Neuronal stem cell (in vitro differentiated cells): ENCODE data around the gene GALR1.

ENCODE experiments used
- DNase-seq: peaks from one replicate; pipeline ENCODE4 v3.0.0-alpha.2; 2013; ENCODE audit warnings: low spot score
- H2AFZ ChIP-seq: one replicate; pipeline ENCODE4 v1.6.1; 2013; ENCODE audit warnings: mild to moderate bottlenecking, low read length, inconsistent platforms
- H2AK5ac ChIP-seq: 2 replicates; pipeline ENCODE4 v1.6.1; 2013; ENCODE audit warnings: low read depth, mild to moderate bottlenecking, inconsistent platforms, low read length, moderate library complexity, mixed read lengths
- H2BK120ac ChIP-seq: 2 replicates; pipeline ENCODE4 v1.6.1; 2013; ENCODE audit warnings: low read depth, mild to moderate bottlenecking, inconsistent platforms, low read length, moderate library complexity, mixed read lengths
- H2BK12ac ChIP-seq: one replicate; pipeline ENCODE4 v1.6.1; 2013; ENCODE audit warnings: low read length, inconsistent platforms
- H2BK15ac ChIP-seq: 2 replicates; pipeline ENCODE4 v1.6.1; 2013; ENCODE audit warnings: mild to moderate bottlenecking, low read length, inconsistent platforms, mixed read lengths
- H2BK5ac ChIP-seq: one replicate; pipeline ENCODE4 v1.6.1; 2013; ENCODE audit warnings: inconsistent platforms, mild to moderate bottlenecking, low read length, moderate library complexity
- H3K14ac ChIP-seq: one replicate; pipeline ENCODE4 v1.6.1; 2013; ENCODE audit warnings: low read length, inconsistent platforms
- H3K18ac ChIP-seq: 2 replicates; pipeline ENCODE4 v1.6.1; 2013; ENCODE audit warnings: low read length, inconsistent platforms
- H3K23ac ChIP-seq: 2 replicates; pipeline ENCODE4 v1.6.1; 2013; ENCODE audit warnings: low read depth, mild to moderate bottlenecking, mixed read lengths, low read length, inconsistent platforms; ENCODE audit not compliant: poor library complexity
- H3K27ac ChIP-seq: replicated peaks from 3 replicates; pipeline ENCODE4 v1.5.1; 2013; ENCODE audit warnings: low read length, inconsistent platforms
- H3K27me3 ChIP-seq, 3 experiments: 2 replicates each; pipeline ENCODE4 v1.6.1; 2013; ENCODE audit warnings: low read length in 3 of 3, mild to moderate bottlenecking in 2 of 3, inconsistent platforms in 1 of 3, low read depth in 1 of 3, mixed read lengths in 1 of 3, moderate library complexity in 1 of 3; ENCODE audit not compliant: control insufficient read depth in 3 of 3, insufficient read depth in 3 of 3
- H3K36me3 ChIP-seq, 2 donors: replicated peaks in 1 of 2; 2 replicates each; pipeline ENCODE4 v1.6.1; 2013; ENCODE audit warnings: low read length in 2 of 2; ENCODE audit not compliant: control insufficient read depth in 2 of 2, insufficient read depth in 2 of 2
- H3K4ac ChIP-seq: 2 replicates; pipeline ENCODE4 v1.6.1; 2013; ENCODE audit warnings: inconsistent platforms, mild to moderate bottlenecking, low read length, moderate library complexity
- H3K4me1 ChIP-seq, 2 donors: 1 replicate in 1 of 2; 2 replicates in 1 of 2; pipeline ENCODE4 v1.6.1; 2013; ENCODE audit warnings: low read length in 2 of 2, low read depth in 1 of 2; ENCODE audit not compliant: control insufficient read depth in 2 of 2, insufficient read depth in 1 of 2
- H3K4me2 ChIP-seq: one replicate; pipeline ENCODE4 v1.6.1; 2013; ENCODE audit warnings: mild to moderate bottlenecking, low read length, inconsistent platforms; ENCODE audit not compliant: insufficient read depth, poor library complexity, severe bottlenecking
- H3K4me3 ChIP-seq, 2 donors: 2 replicates each; pipeline ENCODE4 v1.5.1; 2013; ENCODE audit warnings: low read length in 2 of 2, mild to moderate bottlenecking in 2 of 2, inconsistent platforms in 1 of 2, moderate library complexity in 1 of 2
- H3K79me1 ChIP-seq: one replicate; pipeline ENCODE4 v1.6.1; 2013; ENCODE audit warnings: low read depth, mild to moderate bottlenecking, inconsistent platforms, low read length, moderate library complexity
- H3K9ac ChIP-seq: one replicate; pipeline ENCODE4 v1.6.1; 2013; ENCODE audit warnings: mild to moderate bottlenecking, low read depth, low read length, inconsistent platforms; ENCODE audit not compliant: poor library complexity
- H3K9me3 ChIP-seq, 2 donors: replicated peaks in 1 of 2; 2 replicates each; pipeline versions ENCODE3 to v1.6.1; 2013; ENCODE audit warnings: low read length in 2 of 2, mild to moderate bottlenecking in 2 of 2, inconsistent platforms in 1 of 2, low read depth in 1 of 2, mixed read lengths in 1 of 2, moderate library complexity in 1 of 2; ENCODE audit not compliant: control insufficient read depth in 2 of 2, insufficient read depth in 1 of 2
- H4K8ac ChIP-seq: one replicate; pipeline ENCODE4 v1.6.1; 2013; ENCODE audit warnings: low read depth, mild to moderate bottlenecking, inconsistent platforms, low read length, moderate library complexity
- H4K91ac ChIP-seq: one replicate; pipeline ENCODE4 v1.6.1; 2013; ENCODE audit warnings: low read length, low read depth, mild to moderate bottlenecking, inconsistent platforms; ENCODE audit not compliant: poor library complexity
- WGBS, 2 donors: extraction: QIAGEN DNeasy Blood & Tissue Kit; methylation state at CpG; one replicate each; pipeline ENCODE4 v1.1.7; 2013; ENCODE audit warnings: missing lambda C conversion rate in 2 of 2, mixed read lengths in 1 of 2; ENCODE audit not compliant: insufficient read length in 2 of 2, insufficient replicate concordance in 1 of 2; ENCODE audit errors: extremely low coverage in 2 of 2; 5-methylcytosine and 5-hydroxymethylcytosine counted together

GALR1 gene

DNA sequence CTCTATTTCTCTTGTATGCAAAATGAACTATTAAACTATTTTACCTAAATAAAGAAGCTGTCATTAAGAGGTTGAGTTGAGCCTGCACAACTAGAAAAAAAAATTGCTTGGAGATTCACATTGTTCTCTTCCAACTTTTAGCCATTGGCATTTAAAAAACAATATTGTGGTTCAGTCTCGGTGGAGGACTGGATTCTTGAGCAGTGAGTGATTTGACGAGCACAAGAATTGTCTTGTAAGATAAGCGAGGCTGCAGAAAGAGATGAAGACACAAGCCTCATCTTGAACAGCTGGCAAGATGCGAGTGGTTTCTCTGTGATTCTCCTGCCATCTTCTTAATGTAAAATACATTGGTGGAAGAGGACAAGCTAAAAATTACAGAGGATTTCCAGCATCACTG, 67.0 kb downstream of the GALR1 start:
- no peak overlapping the region for H2BK12ac ChIP-seq
- no peak overlapping the region for H2BK5ac ChIP-seq
- DNase-seq, result no peak
- H3K9me3 ChIP-seq, result no peaks in the 10 kb centered on the region
- no peak overlapping the region for H3K4me3 ChIP-seq
- no peaks in the 10 kb centered on the region for H3K27me3 ChIP-seq
- H2AK5ac ChIP-seq, result no peak overlapping the region
- no peaks in the 10 kb centered on the region for H3K4me1 ChIP-seq
- H3K23ac ChIP-seq, result no peak overlapping the region
- no peak overlapping the region for H3K14ac ChIP-seq
- H4K91ac ChIP-seq, result no peak overlapping the region
- H3K4ac ChIP-seq, result no peak overlapping the region
- H3K9ac ChIP-seq, result no peak overlapping the region
- WGBS, 2 donors, result no CpG with 5 or more reads among the region's 4 CpGs
- H2BK120ac ChIP-seq, result no peak overlapping the region
- no peak overlapping the region for H3K27ac ChIP-seq
- no peaks in the 10 kb centered on the region for H3K79me1 ChIP-seq
- H3K4me2 ChIP-seq, result no peak overlapping the region
- no peak overlapping the region for H4K8ac ChIP-seq
- H2AFZ ChIP-seq, result no peak overlapping the region
- H3K36me3 ChIP-seq, result no peaks in the 10 kb centered on the region
- no peak overlapping the region for H2BK15ac ChIP-seq
- H3K18ac ChIP-seq, result no peak overlapping the region

GRCh38 chr18:77320971-77321559, 71.4 kb downstream of the GALR1 start:
- Histone ChIP-seq H3K18ac (no peak overlapping the region), H3K27me3 (no peaks in the 10 kb centered on the region), H4K8ac (no peak overlapping the region), H3K9ac (no peak overlapping the region), H2BK15ac (no peak overlapping the region), H2AFZ (no peak overlapping the region), H2BK5ac (no peak overlapping the region), H2AK5ac (no peak overlapping the region), H3K4ac (no peak overlapping the region), H3K36me3 (no peaks in the 10 kb centered on the region), H3K27ac (no peak overlapping the region), H3K23ac (no peak overlapping the region), H2BK12ac (no peak overlapping the region), H4K91ac (no peak overlapping the region), H3K9me3 (no peaks in the 10 kb centered on the region), H3K14ac (no peak overlapping the region), H3K4me3 (no peak overlapping the region), H2BK120ac (no peak overlapping the region), H3K79me1 (no peaks in the 10 kb centered on the region), H3K4me1 (no peaks in the 10 kb centered on the region), H3K4me2 (no peak overlapping the region)
- DNase-seq, result no peak
- WGBS, 2 donors, result no CpG with 5 or more reads among the region's 5 CpGs

DNA sequence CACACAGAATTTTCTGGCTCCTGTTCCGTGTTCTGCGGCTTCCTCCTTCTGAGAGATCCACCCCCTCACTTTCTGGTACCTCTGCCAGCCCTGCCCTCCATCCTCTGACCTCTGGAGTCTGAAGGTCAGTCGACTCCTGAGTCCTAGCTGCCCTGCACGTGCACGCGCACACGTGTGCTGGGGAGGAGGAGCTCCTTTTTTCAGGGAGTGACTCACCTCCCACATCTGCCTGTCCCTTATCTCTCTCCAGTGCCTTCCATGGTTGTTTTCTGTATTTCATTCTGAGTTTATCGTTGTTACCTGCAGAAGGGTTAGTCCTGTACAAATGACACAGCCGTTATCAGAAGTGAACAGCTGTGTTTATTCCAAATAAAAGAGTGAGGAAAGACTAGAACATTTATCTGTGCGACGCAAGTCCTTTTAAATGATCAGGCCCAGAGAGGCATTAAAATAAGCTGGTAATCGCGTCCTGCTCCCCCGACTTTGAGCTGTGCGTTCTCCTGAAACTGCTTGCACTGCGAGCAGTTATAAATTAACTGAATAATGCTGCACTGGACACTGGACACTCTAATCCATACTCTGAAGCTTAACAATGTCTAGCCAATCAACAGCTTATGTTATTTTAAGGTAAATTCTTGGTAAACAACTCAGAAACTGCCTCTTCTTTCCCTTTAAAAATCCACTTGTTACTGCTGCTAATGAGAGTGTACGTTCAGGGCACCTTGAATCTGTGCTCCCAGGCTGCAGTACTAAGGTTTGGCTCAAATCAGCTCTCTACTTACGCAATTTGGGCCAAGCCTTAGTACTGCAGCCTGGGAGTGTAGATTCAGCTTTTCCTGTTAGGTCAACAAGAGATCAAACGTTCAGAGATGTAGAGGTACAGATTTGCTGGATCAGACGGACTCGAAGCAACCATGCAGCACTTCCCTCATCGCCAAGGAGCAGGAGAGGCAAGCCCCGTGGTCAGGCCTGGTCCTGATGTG, 72.5 kb downstream of the GALR1 start:
- no peaks in the 10 kb centered on the region for H3K9me3 ChIP-seq
- no CpG with 5 or more reads among the region's 23 CpGs for WGBS, 2 donors
- no peak overlapping the region for H3K23ac ChIP-seq
- no peak overlapping the region for H4K91ac ChIP-seq
- H3K4me2 ChIP-seq, result no peak overlapping the region
- no peaks in the 10 kb centered on the region for H3K36me3 ChIP-seq
- no peak overlapping the region for H2AFZ ChIP-seq
- no peak overlapping the region for H3K4me3 ChIP-seq
- no peaks in the 10 kb centered on the region for H3K4me1 ChIP-seq
- no peak overlapping the region for H3K9ac ChIP-seq
- H3K14ac ChIP-seq, result no peak overlapping the region
- no peaks in the 10 kb centered on the region for H3K27me3 ChIP-seq
- no peak overlapping the region for H3K18ac ChIP-seq
- no peak overlapping the region for H3K4ac ChIP-seq
- no peaks in the 10 kb centered on the region for H3K79me1 ChIP-seq
- no peak for DNase-seq
- no peak overlapping the region for H4K8ac ChIP-seq
- no peak overlapping the region for H2BK5ac ChIP-seq
- H2BK12ac ChIP-seq, result peak overlapping the region; percentile 7
- H2BK15ac ChIP-seq, result no peak overlapping the region
- no peak overlapping the region for H3K27ac ChIP-seq
- H2AK5ac ChIP-seq, result no peak overlapping the region
- no peak overlapping the region for H2BK120ac ChIP-seq

DNA sequence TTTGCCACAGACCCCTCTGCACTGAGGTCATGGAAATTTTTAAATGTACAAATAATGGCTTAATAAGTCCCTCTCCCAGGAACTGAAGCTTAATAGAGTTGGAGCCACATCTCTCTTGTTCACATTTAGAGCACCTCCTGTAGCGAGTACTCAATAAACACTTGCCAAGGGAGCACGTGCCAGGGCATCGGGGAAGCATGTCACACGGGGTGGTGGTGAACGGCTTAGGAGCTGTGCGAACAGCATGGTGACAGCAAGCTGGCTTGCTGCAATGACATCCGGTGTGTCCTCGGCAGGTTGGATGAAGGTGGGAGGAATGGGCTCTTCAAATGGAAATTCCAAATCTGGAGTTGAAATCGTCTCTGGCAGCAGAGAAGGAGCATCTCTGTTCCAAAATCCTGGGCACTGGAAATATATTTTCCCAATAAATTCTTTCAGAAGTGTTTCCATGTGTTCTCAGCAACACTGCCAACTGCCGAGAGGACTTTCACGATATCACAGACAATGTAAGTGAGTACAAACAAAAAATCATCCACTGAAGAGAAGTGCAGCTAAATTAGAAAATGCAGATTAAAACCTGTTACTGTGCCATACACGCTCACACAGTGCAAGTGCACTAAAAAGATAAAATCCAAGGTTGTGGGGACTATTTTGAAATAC, 74.1 kb downstream of the GALR1 start:
- Histone ChIP-seq H2AFZ (no peak overlapping the region), H3K23ac (no peak overlapping the region), H3K27me3 (no peaks in the 10 kb centered on the region), H3K36me3 (no peaks in the 10 kb centered on the region), H3K14ac (no peak overlapping the region), H3K9me3 (no peaks in the 10 kb centered on the region), H3K4ac (no peak overlapping the region), H3K18ac (no peak overlapping the region), H3K9ac (no peak overlapping the region), H4K91ac (no peak overlapping the region), H2AK5ac (no peak overlapping the region), H3K79me1 (no peaks in the 10 kb centered on the region), H2BK5ac (no peak overlapping the region), H4K8ac (no peak overlapping the region), H3K27ac (no peak overlapping the region), H2BK12ac (no peak overlapping the region), H3K4me1 (no peaks in the 10 kb centered on the region), H2BK120ac (no peak overlapping the region), H3K4me3 (no peak overlapping the region), H2BK15ac (no peak overlapping the region), H3K4me2 (no peak overlapping the region)
- no peak for DNase-seq
- WGBS, 2 donors, result no CpG with 5 or more reads among the region's 12 CpGs
